Measurements from ENCODE around the gene IL18BP. TPM values are rescaled to one million over a fixed set of nuclear protein-coding genes. Genes with fewer than 3 reads are reported as not detected.

The IL18BP gene
- total and polyA plus RNA-seq, 10 of the 15 experiments (the other 5 are each of a cell fraction or from before 2014, with no cell fraction given), result 2.6 to 18.1 (median 10.7) TPM

DNA sequence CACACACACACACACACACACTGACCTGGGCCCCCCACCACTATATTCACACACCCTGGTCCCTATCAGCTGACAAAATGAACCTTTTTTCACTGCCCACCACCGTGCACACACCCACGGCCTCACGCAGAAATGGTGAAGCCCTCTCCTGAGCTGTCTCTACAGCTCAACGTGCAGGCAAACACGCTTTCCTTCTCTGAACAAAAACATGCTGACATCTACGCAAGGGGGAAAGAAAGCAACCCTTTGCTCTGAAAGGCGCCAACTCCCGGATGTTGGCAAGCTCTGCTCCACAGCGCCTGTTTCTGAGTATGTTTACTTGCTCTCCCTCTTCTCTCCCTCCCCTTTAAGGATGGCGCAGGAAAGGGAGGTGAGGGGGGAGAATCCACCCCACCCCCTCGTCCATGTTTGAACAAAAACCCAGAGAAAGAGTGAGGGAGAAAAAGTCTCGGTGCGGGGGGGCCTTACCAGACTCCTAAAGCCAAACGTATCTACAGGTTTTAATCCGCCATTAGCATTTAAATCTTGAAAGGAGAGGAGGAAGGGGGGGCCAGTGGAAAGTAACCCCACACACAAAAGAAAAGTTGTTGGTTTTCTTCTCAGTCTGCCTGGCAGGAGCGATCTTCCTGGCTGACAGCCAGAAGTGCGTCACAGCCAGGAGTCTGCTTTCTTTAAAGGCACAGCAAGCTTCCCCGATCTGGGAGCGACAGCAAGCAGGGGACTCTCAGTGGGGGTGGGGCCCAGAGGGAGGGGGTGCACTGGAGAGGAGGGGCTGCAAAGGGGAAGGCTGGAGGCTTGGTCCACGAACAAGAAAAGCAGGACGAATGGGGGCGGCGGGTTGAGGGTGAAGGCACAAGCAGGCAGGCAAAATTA is 42.0 kb downstream of the IL18BP start (continued):
- TF ChIP-seq, protein P1, sequence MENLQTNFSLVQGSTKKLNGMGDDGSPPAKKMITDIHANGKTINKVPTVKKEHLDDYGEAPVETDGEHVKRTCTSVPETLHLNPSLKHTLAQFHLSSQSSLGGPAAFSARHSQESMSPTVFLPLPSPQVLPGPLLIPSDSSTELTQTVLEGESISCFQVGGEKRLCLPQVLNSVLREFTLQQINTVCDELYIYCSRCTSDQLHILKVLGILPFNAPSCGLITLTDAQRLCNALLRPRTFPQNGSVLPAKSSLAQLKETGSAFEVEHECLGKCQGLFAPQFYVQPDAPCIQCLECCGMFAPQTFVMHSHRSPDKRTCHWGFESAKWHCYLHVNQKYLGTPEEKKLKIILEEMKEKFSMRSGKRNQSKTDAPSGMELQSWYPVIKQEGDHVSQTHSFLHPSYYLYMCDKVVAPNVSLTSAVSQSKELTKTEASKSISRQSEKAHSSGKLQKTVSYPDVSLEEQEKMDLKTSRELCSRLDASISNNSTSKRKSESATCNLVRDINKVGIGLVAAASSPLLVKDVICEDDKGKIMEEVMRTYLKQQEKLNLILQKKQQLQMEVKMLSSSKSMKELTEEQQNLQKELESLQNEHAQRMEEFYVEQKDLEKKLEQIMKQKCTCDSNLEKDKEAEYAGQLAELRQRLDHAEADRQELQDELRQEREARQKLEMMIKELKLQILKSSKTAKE (IDR thresholded peaks at IDR 0.05; ENCODE audit: low read depth, poor library complexity, severe bottlenecking), result peak; percentile 68
- TF ChIP-seq DPF2 (IDR thresholded peaks at IDR 0.05) (peak; percentile 35), MTA2 (IDR thresholded peaks at IDR 0.05; ENCODE audit: low read depth) (peak; percentile 16; the same call in 1 of the 2 replicates), RCOR1 (conservative IDR thresholded peaks at IDR 0.05; ENCODE audit: low read depth, low read length) (no peak), MTA3 (IDR thresholded peaks at IDR 0.05; ENCODE audit: borderline replicate concordance, low read length) (no peak), SUZ12 (IDR thresholded peaks at IDR 0.05; ENCODE audit: unreplicated experiment) (no peak), HCFC1 (IDR thresholded peaks at IDR 0.05; ENCODE audit: low read length) (no peak), ASH2L (IDR thresholded peaks at IDR 0.05; ENCODE audit: borderline replicate concordance, low read depth) (no peak), ELK1 (IDR thresholded peaks at IDR 0.05; ENCODE audit: low read depth, low read length) (no peak), IKZF2 (IDR thresholded peaks at IDR 0.05) (peak; percentile 26 to 55; a peak in 1 of 4 replicates), TAF1 (IDR thresholded peaks at IDR 0.05; ENCODE audit: borderline replicate concordance, low read depth, low read length) (0 out of 2 replicates have a peak, but pooled peaks have one; percentile 7), EED (IDR thresholded peaks at IDR 0.05; ENCODE audit: low read depth) (no peak), NR2C1 (IDR thresholded peaks at IDR 0.05) (no peak), MYB (IDR thresholded peaks at IDR 0.05; ENCODE audit: borderline replicate concordance, low read depth, low read length) (no peak), ATF2 (IDR thresholded peaks at IDR 0.05; ENCODE audit: low read length) (no peak), MEF2A (IDR thresholded peaks at IDR 0.05; ENCODE audit: insufficient read depth, low read depth, low read length) (no peak), STAT1 (conservative IDR thresholded peaks at IDR 0.05) (no peak), GABPA (IDR thresholded peaks at IDR 0.05; ENCODE audit: low read depth) (no peak), TARDBP (IDR thresholded peaks at IDR 0.05; ENCODE audit: borderline replicate concordance) (no peak), CBFB (IDR thresholded peaks at IDR 0.05; ENCODE audit: low read depth) (0 out of 2 replicates have a peak, but pooled peaks have one; percentile 34), NR2C2 (IDR thresholded peaks at IDR 0.05; ENCODE audit: borderline replicate concordance, control insufficient read depth, insufficient read length, low read depth) (no peak), PML (IDR thresholded peaks at IDR 0.05; ENCODE audit: low read length) (no peak)
- TF ChIP-seq, protein P2, sequence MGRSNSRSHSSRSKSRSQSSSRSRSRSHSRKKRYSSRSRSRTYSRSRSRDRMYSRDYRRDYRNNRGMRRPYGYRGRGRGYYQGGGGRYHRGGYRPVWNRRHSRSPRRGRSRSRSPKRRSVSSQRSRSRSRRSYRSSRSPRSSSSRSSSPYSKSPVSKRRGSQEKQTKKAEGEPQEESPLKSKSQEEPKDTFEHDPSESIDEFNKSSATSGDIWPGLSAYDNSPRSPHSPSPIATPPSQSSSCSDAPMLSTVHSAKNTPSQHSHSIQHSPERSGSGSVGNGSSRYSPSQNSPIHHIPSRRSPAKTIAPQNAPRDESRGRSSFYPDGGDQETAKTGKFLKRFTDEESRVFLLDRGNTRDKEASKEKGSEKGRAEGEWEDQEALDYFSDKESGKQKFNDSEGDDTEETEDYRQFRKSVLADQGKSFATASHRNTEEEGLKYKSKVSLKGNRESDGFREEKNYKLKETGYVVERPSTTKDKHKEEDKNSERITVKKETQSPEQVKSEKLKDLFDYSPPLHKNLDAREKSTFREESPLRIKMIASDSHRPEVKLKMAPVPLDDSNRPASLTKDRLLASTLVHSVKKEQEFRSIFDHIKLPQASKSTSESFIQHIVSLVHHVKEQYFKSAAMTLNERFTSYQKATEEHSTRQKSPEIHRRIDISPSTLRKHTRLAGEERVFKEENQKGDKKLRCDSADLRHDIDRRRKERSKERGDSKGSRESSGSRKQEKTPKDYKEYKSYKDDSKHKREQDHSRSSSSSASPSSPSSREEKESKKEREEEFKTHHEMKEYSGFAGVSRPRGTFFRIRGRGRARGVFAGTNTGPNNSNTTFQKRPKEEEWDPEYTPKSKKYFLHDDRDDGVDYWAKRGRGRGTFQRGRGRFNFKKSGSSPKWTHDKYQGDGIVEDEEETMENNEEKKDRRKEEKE (IDR thresholded peaks at IDR 0.05), result no peak

All from GM12878 (cell line).